B cell (primary cell): ENCODE results near the gene SLC13A1. TPM values are rescaled to one million over a fixed set of nuclear protein-coding genes. Genes with fewer than 3 reads are reported as not detected.

Experiments
- ATAC-seq: fragments of 200-7000 bp; cut with Tn5 transposase; one replicate; pipeline ENCODE4 v1.10.0; 2021; ENCODE audit warnings: low read depth, mild to moderate bottlenecking, moderate number of reproducible peaks, moderate library complexity
- CTCF ChIA-PET: fragments of 350-600 bp; sonication (Branson Sonifier 250); formaldehyde crosslinking; loops from one replicate; lab custom pipeline; 2021; ENCODE audit warnings: antibody characterized with exemption, inconsistent platforms; lab: Charles Lee
- POLR2A ChIA-PET: fragments of 350-600 bp; sonication (Branson Sonifier 250); formaldehyde crosslinking; loops from one replicate; lab custom pipeline; 2021; ENCODE audit warnings: antibody characterized with exemption; lab: Charles Lee
- DNase-seq: peaks from one replicate; pipeline ENCODE4 v3.0.0; 2013
- H2AFZ ChIP-seq: 2 replicates; pipeline ENCODE4 v1.6.1; 2012; ENCODE audit warnings: mild to moderate bottlenecking, low read depth, low read length; ENCODE audit not compliant: insufficient read depth, poor library complexity, severe bottlenecking
- H3K27ac ChIP-seq, 2 donors: 1 replicate in 1 of 2; 2 replicates in 1 of 2; pipeline ENCODE4 v1.5.1; 2012 to 2013; ENCODE audit warnings: low read length in 2 of 2, mild to moderate bottlenecking in 2 of 2, moderate library complexity in 1 of 2
- H3K27me3 ChIP-seq, 4 experiments: fragments of 200-600 bp in 1 of 4; sonication (generic) in 1 of 4; replicated peaks in 1 of 4; 1 replicate in 2 of 4; 2 replicates in 2 of 4; pipeline versions ENCODE4 v1.6.1 to v1.7.0; 2013 to 2016; ENCODE audit warnings: low read length in 3 of 4, mild to moderate bottlenecking in 2 of 4, mixed read lengths in 1 of 4, moderate library complexity in 1 of 4; ENCODE audit not compliant: insufficient read depth in 4 of 4, control insufficient read depth in 3 of 4; ENCODE audit errors: control extremely low read depth in 1 of 4
- H3K36me3 ChIP-seq, 2 experiments: replicated peaks in 1 of 2; 1 replicate in 1 of 2; 2 replicates in 1 of 2; pipeline versions ENCODE4 v1.6.1 to v1.7.1; 2013; ENCODE audit warnings: low read length in 1 of 2; ENCODE audit not compliant: insufficient read depth in 2 of 2, control insufficient read depth in 1 of 2; ENCODE audit errors: control extremely low read depth in 1 of 2, extremely low read depth in 1 of 2
- H3K4me1 ChIP-seq, 2 donors: fragments of 200-600 bp in 1 of 2; sonication (generic) in 1 of 2; 1 replicate in 1 of 2; 2 replicates in 1 of 2; pipeline versions ENCODE4 v1.5.1 to v1.6.1; 2013 to 2017; ENCODE audit warnings: low read length in 2 of 2; ENCODE audit not compliant: control insufficient read depth in 2 of 2, insufficient read depth in 2 of 2
- H3K4me2 ChIP-seq: replicated peaks from 2 replicates; pipeline ENCODE3; 2012; ENCODE audit warnings: mild to moderate bottlenecking, low read depth, low read length; ENCODE audit not compliant: poor library complexity, severe bottlenecking
- H3K4me3 ChIP-seq, 5 experiments: fragments of 200-600 bp in 1 of 5; sonication (generic) in 1 of 5; 1 replicate in 3 of 5; 2 replicates in 2 of 5; pipeline versions ENCODE4 v1.5.1 to v1.7.0; 2011 to 2016; ENCODE audit warnings: low read length in 4 of 5, mild to moderate bottlenecking in 4 of 5, low read depth in 2 of 5, control low read depth in 1 of 5, moderate library complexity in 1 of 5; ENCODE audit not compliant: insufficient read depth in 1 of 5; ENCODE audit errors: control extremely low read depth in 1 of 5, extremely low read depth in 1 of 5
- H3K79me2 ChIP-seq: fragments of 200-600 bp; sonication (generic); one replicate; pipeline ENCODE4 v1.6.0; 2016; ENCODE audit warnings: low read length; ENCODE audit not compliant: control insufficient read depth, insufficient read depth
- H3K9ac ChIP-seq: fragments of 200-600 bp; sonication (generic); 2 replicates; pipeline ENCODE4 v1.6.1; 2017; ENCODE audit warnings: mild to moderate bottlenecking, low read length, moderate library complexity
- H3K9me3 ChIP-seq, 3 donors: one replicate each; pipeline versions ENCODE4 v1.6.1 to v1.7.1; 2013; ENCODE audit warnings: low read length in 2 of 3; ENCODE audit not compliant: control insufficient read depth in 2 of 3, insufficient read depth in 1 of 3; ENCODE audit errors: control extremely low read depth in 1 of 3
- H4K20me1 ChIP-seq: 2 replicates; pipeline ENCODE4 v1.6.0; 2012; ENCODE audit warnings: mild to moderate bottlenecking, low read length; ENCODE audit not compliant: insufficient read depth, control insufficient read depth, poor library complexity, severe bottlenecking
- H3K27ac Mint-ChIP-seq: one replicate; pipeline ENCODE4 v1.8.0; 2021; ENCODE audit warnings: mixed read lengths
- H3K27me3 Mint-ChIP-seq: one replicate; pipeline ENCODE4 v1.8.0; 2021; ENCODE audit warnings: mixed read lengths
- H3K4me1 Mint-ChIP-seq: one replicate; pipeline ENCODE4 v1.8.0; 2021; ENCODE audit warnings: mixed read lengths
- H3K4me3 Mint-ChIP-seq: one replicate; pipeline ENCODE4 v1.8.0; 2021; ENCODE audit warnings: mixed read lengths
- H3K9me3 Mint-ChIP-seq: one replicate; pipeline ENCODE4 v1.8.0; 2022; ENCODE audit warnings: mixed read lengths; ENCODE audit not compliant: insufficient read depth
- CTCF ChIP-seq: fragments of 200-600 bp; IDR thresholded peaks from one replicate; pipeline ENCODE4 v1.8.0; 2022; ENCODE audit warnings: antibody characterized with exemption, mild to moderate bottlenecking
- EZH2 ChIP-seq: IDR thresholded peaks from 2 replicates; pipeline ENCODE4 v1.6.1; 2012; ENCODE audit warnings: borderline replicate concordance, low read depth, mild to moderate bottlenecking, moderate library complexity, low read length; ENCODE audit not compliant: insufficient read depth, poor library complexity, severe bottlenecking
- WGBS: methylation state at CpG from one replicate; pipeline ENCODE4 v1.1.5; 2013; ENCODE audit warnings: missing lambda C conversion rate; ENCODE audit not compliant: insufficient coverage; 5-methylcytosine and 5-hydroxymethylcytosine counted together
- intact Hi-C: fragments of 100-400 bp; cut with micrococcal nuclease; formaldehyde crosslinking; loops from one replicate; pipeline ENCODE4 v1.10.0; 2022
- polyA plus RNA-seq: library from polyadenylated mRNA; depleted of rRNA; stranded (reverse); fragments of >200 nt; gene quantifications from 2 replicates; pipeline ENCODE4 v1.2.3, GENCODE V29; 2012
- total RNA-seq, 2 donors: library from RNA; stranded (reverse); fragments of 120-200 nt in 1 of 2; gene quantifications; 1 replicate in 1 of 2; 2 replicates in 1 of 2; pipeline versions ENCODE4 v1.2.3 to v1.2.4, GENCODE V29; 2013 to 2022

Gene SLC13A1
- total and polyA plus RNA-seq, 2 donors (not counting 1 experiment from before 2014, with no cell fraction given), result not detected

- no peak overlapping the region for H3K27ac ChIP-seq
- DNase-seq (no peak), ATAC-seq (no peak)
- 51% methylated on average over 4 of the region's 5 CpGs for WGBS
- H3K79me2 ChIP-seq, result no peaks in the 10 kb centered on the region
- no peak overlapping the region for H3K4me2 ChIP-seq
- H4K20me1 ChIP-seq, result no peaks in the 10 kb centered on the region
- POLR2A ChIA-PET, result no interaction called here
- H2AFZ ChIP-seq, result no peak overlapping the region
- H3K27me3 Mint-ChIP-seq, result no peaks in the 10 kb centered on the region
- no peaks in the 10 kb centered on the region for H3K27me3 ChIP-seq
- no peaks in the 10 kb centered on the region for H3K4me1 Mint-ChIP-seq
- H3K4me1 ChIP-seq, result no peaks in the 10 kb centered on the region
- H3K9me3 ChIP-seq, result no peaks in the 10 kb centered on the region
- no peaks in the 10 kb centered on the region for H3K9me3 Mint-ChIP-seq
- no peak overlapping the region for H3K4me3 Mint-ChIP-seq
- TF ChIP-seq CTCF (no peak), EZH2 (no peak)
- CTCF ChIA-PET, result no interaction called here
- H3K9ac ChIP-seq, result no peak overlapping the region
- no peaks in the 10 kb centered on the region for H3K36me3 ChIP-seq
- no peak overlapping the region for H3K27ac Mint-ChIP-seq
- intact Hi-C loops, result loop anchor here (5.0 kb wide), 1 partner anchor 495 kb away; no protein-coding TSS in a partner anchor
- H3K4me3 ChIP-seq, result no peak overlapping the region
Observed at GRCh38 chr7:123242467-123243092, 42.8 kb upstream of the SLC13A1 start.

GRCh38 chr7:123241809-123242208 lies 42.0 kb upstream of the SLC13A1 start:
- intact Hi-C loops, result loop anchor here (5.0 kb wide), 1 partner anchor 495 kb away; no protein-coding TSS in a partner anchor

More at GRCh38 chr7:123241809-123242208, 42.0 kb upstream of the SLC13A1 start:
- Histone ChIP-seq H3K9ac (no peak overlapping the region), H3K27ac (no peak overlapping the region), H3K9me3 (no peaks in the 10 kb centered on the region), H4K20me1 (no peaks in the 10 kb centered on the region), H3K4me1 (no peaks in the 10 kb centered on the region), H2AFZ (no peak overlapping the region), H3K4me2 (no peak overlapping the region), H3K27me3 (no peaks in the 10 kb centered on the region), H3K79me2 (no peaks in the 10 kb centered on the region), H3K36me3 (no peaks in the 10 kb centered on the region), H3K4me3 (no peak overlapping the region)
- WGBS, result 100% methylated on average over 1 of the region's 3 CpGs
- H3K27ac Mint-ChIP-seq, result no peak overlapping the region
- H3K27me3 Mint-ChIP-seq, result no peaks in the 10 kb centered on the region
- H3K4me1 Mint-ChIP-seq, result no peaks in the 10 kb centered on the region
- ATAC-seq (no peak), DNase-seq (no peak)
- no peak overlapping the region for H3K4me3 Mint-ChIP-seq
- CTCF ChIA-PET, result no interaction called here
- POLR2A ChIA-PET, result no interaction called here
- TF ChIP-seq EZH2, result no peak
- no peak for TF ChIP-seq CTCF
- no peaks in the 10 kb centered on the region for H3K9me3 Mint-ChIP-seq
